ENCODE results near the gene DGCR8. TPM values are rescaled to one million over a fixed set of nuclear protein-coding genes. Genes with fewer than 3 reads are reported as not detected.

The DGCR8 gene
- total RNA-seq, 1 experiment from 2014 or later = 53.1 TPM

GRCh38 chr22:20036084-20036482, 44.0 kb upstream of the DGCR8 start:
- no peak for DNase-seq
- Histone ChIP-seq H3K4me1 (no peaks in the 10 kb centered on the region), H3K4me3 (ENCODE audit: low read depth, low read length) (no peak overlapping the region), H3K9me3 (no peaks in the 10 kb centered on the region), H3K27me3 (replicated peaks; ENCODE audit: control insufficient read depth, insufficient read depth, low read length) (no peaks in the 10 kb centered on the region), H3K36me3 (ENCODE audit: control insufficient read depth, insufficient read depth, low read length) (no peaks in the 10 kb centered on the region)
- CTCF ChIA-PET = no interaction called here
- Mint-ChIP-seq H3K4me1 (ENCODE audit: low read depth, unreplicated experiment) (no peaks in the 10 kb centered on the region), H3K27ac (ENCODE audit: unreplicated experiment) (peak overlapping the region; percentile 63), H3K4me3 (ENCODE audit: unreplicated experiment) (no peak overlapping the region), H3K36me3 (ENCODE audit: insufficient read depth, unreplicated experiment) (no peaks in the 10 kb centered on the region), H3K9me3 (ENCODE audit: unreplicated experiment) (no peaks in the 10 kb centered on the region), H3K27me3 (ENCODE audit: insufficient read depth, unreplicated experiment) (no peaks in the 10 kb centered on the region)
- BruUV-seq (replicated peaks) = no TSS peak
- TF ChIP-seq CTCF (IDR thresholded peaks at IDR 0.05; ENCODE audit: insufficient read depth in 1 of 2, low read depth in 1 of 2, low read length in 1 of 2, severe bottlenecking in 1 of 2, unreplicated experiment in 1 of 2) = no peak
- intact Hi-C loops (cut with micrococcal nuclease; ENCODE audit: unreplicated experiment) = no loop called here
- POLR2A ChIA-PET = no interaction called here

GRCh38 chr22:20036535-20037392, 43.3 kb upstream of the DGCR8 start:
- intact Hi-C loops (cut with micrococcal nuclease; ENCODE audit: unreplicated experiment) = no loop called here

GRCh38 chr22:20037419-20037818, 42.6 kb upstream of the DGCR8 start:
- Histone ChIP-seq H3K4me1 (no peaks in the 10 kb centered on the region), H3K4me3 (ENCODE audit: low read depth, low read length) (no peak overlapping the region), H3K36me3 (ENCODE audit: control insufficient read depth, insufficient read depth, low read length) (no peaks in the 10 kb centered on the region), H3K27me3 (replicated peaks; ENCODE audit: control insufficient read depth, insufficient read depth, low read length) (no peaks in the 10 kb centered on the region), H3K9me3 (no peaks in the 10 kb centered on the region)
- CTCF ChIA-PET = interaction anchor here (1.4 kb wide), 1 partner anchor 46 kb away, joined by 3 read pairs; no protein-coding TSS in a partner anchor
- Mint-ChIP-seq H3K4me3 (ENCODE audit: unreplicated experiment) (no peak overlapping the region), H3K27ac (ENCODE audit: unreplicated experiment) (no peak overlapping the region), H3K36me3 (ENCODE audit: insufficient read depth, unreplicated experiment) (no peaks in the 10 kb centered on the region), H3K9me3 (ENCODE audit: unreplicated experiment) (no peaks in the 10 kb centered on the region), H3K27me3 (ENCODE audit: insufficient read depth, unreplicated experiment) (no peaks in the 10 kb centered on the region), H3K4me1 (ENCODE audit: low read depth, unreplicated experiment) (no peaks in the 10 kb centered on the region)
- BruUV-seq (replicated peaks) = no TSS peak
- DNase-seq = no peak
- POLR2A ChIA-PET = interaction anchor here (0.7 kb wide), 1 partner anchor 24 kb away, joined by 3 read pairs; no protein-coding TSS in a partner anchor
- TF ChIP-seq CTCF (IDR thresholded peaks at IDR 0.05; ENCODE audit: insufficient read depth in 1 of 2, low read depth in 1 of 2, low read length in 1 of 2, severe bottlenecking in 1 of 2, unreplicated experiment in 1 of 2) = no peak
- intact Hi-C loops (cut with micrococcal nuclease; ENCODE audit: unreplicated experiment) = no loop called here

More at GRCh38 chr22:20036535-20037392, 43.3 kb upstream of the DGCR8 start:
- H3K4me1 Mint-ChIP-seq (ENCODE audit: low read depth, unreplicated experiment) = no peaks in the 10 kb centered on the region
- no peaks in the 10 kb centered on the region for H3K9me3 Mint-ChIP-seq (ENCODE audit: unreplicated experiment)
- Histone ChIP-seq H3K36me3 (ENCODE audit: control insufficient read depth, insufficient read depth, low read length) (no peaks in the 10 kb centered on the region), H3K4me3 (ENCODE audit: low read depth, low read length) (no peak overlapping the region), H3K27me3 (replicated peaks; ENCODE audit: control insufficient read depth, insufficient read depth, low read length) (no peaks in the 10 kb centered on the region), H3K4me1 (no peaks in the 10 kb centered on the region), H3K9me3 (no peaks in the 10 kb centered on the region)
- no peaks in the 10 kb centered on the region for H3K36me3 Mint-ChIP-seq (ENCODE audit: insufficient read depth, unreplicated experiment)
- H3K27ac Mint-ChIP-seq (ENCODE audit: unreplicated experiment) = peak overlapping the region; percentile 63
- CTCF ChIA-PET = interaction anchor here (0.6 kb wide), 1 partner anchor 66 kb away, joined by 3 read pairs; no protein-coding TSS in a partner anchor
- H3K4me3 Mint-ChIP-seq (ENCODE audit: unreplicated experiment) = no peak overlapping the region
- BruUV-seq (replicated peaks) = no TSS peak
- DNase-seq = no peak
- TF ChIP-seq CTCF (IDR thresholded peaks at IDR 0.05; ENCODE audit: insufficient read depth in 1 of 2, low read depth in 1 of 2, low read length in 1 of 2, severe bottlenecking in 1 of 2, unreplicated experiment in 1 of 2) = no peak
- no peaks in the 10 kb centered on the region for H3K27me3 Mint-ChIP-seq (ENCODE audit: insufficient read depth, unreplicated experiment)
- POLR2A ChIA-PET = interaction anchor here (0.7 kb wide), 1 partner anchor 23 kb away, joined by 3 read pairs; no protein-coding TSS in a partner anchor

All from Caco-2 (cell line).